ENCODE results near the gene AGAP1.

GRCh38 chr2:236054125-236054524, 560.3 kb downstream of the AGAP1 start:
- no peak for TF ChIP-seq CTCF (conservative IDR thresholded peaks at IDR 0.05; ENCODE audit: low read length)
- TF ChIP-seq EZH2phosphoT487 (IDR thresholded peaks at IDR 0.05; ENCODE audit: borderline replicate concordance, low read depth, low read length): no peak

Data from OCI-LY7 (cell line).